Activated naive CD4-positive, alpha-beta T cell treated with Interleukin-2 at 50 U/mL for 16 hours (primary cell): ENCODE measurements around the gene PROSER2.
"Not testable (repeated sequence)": the region's sequence is repeated elsewhere in the genome, so short reads cannot be mapped to it uniquely, and the experiment has no call there.

Source experiments
- DNase-seq: peaks from one replicate; pipeline ENCODE4 v3.0.0-alpha.2; 2020

The PROSER2 gene

DNA sequence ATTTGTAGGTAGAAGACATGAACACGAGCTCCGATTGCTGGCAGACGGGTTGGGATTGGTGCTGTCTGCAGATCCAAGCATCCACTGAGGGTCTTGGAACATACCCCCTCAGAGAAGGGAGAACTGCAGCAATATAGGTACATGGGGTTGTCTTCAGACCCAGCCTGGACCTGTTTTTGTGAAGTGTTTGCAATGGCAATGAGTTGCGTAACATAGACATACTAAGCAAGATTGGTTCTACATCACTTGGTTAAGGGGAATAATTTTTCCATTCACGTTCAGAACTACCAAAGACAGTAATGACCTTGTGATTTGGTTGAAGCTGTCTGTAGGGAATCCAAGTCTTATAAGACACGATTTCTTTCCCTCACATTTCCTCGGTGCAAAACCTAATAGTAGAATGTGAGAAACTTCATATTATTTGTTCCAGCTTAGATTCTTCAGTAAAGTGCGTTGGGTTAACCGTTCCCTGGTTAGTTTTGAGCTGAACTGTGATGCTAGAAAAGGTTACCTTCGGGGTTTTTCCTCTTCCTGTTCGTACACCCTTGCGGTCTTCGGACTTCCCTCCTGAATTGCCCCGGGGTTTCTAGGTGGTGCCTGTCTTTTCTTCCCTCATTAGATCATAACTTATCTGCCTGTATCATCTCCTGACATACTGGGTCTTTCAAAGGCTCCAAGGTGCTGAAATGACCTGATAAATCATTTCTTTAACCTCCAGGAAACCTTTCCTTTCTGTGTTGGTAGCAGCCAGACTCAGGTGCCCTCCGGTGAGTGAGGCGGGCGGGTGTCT, 14.4 kb downstream of the PROSER2 start:
- no peak for DNase-seq

- DNase-seq, result no peak
Measured at GRCh38 chr10:11838298-11838852, 15.2 kb downstream of the PROSER2 start.

DNA sequence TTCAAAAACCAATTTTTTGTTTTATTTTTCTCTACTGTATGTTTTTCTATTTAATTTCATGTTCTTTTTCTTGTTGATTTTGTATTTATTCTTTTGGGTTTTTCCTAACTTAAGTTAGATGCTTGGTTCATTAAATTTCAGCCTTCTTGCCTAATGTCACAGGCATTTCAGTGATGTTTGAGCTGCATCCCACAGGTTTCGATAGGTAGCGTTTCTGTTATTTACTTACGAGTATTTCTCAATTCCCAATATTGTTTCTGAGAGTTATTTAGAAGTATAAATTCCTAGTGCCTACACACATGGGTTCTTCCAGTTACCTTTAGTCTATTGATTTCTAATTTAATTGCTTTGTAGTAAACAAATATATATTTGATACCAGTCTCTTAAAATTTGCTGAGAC, 18.2 kb downstream of the PROSER2 start:
- no peak for DNase-seq

DNA sequence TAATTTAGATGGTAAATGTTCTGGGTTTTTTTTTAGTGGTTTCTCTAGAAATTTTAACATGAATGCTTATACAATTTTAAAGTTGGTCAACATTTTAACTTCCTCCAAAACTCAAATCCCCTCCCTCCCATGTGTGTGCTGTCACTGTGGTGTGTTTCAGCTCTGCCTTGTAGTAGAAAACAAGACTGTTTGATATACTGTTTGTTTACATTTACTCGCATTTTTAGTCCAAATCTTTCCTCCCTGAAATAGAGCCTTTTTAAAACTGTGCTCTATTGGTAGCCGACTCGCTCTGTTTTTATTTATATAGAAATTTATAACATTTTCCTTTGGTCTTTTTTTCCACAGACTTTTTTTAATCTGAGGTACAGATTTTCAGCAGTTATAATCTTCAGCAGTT, 19.3 kb downstream of the PROSER2 start:
- no peak for DNase-seq

- no peak for DNase-seq
Measured at GRCh38 chr10:11845113-11845512, 22.0 kb downstream of the PROSER2 start.

DNA sequence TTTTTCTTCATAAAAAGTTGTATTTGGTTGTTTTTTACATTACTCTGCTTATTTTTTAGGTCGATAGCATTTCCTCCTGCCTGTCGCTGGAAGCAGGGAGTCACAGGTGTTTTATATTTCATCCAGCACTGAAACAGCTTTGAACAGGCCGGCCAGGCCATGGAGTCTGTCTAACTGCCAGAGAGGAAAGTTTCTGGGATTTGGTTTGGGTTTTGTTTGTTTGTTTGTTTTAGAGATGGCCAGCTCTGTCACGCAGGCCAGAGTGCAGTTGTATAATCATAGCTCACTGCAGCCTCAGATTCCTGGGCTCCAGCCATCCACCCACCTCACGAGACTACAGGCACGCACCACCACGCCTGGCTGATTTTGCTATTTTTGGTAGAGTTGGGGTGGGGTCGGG, 23.4 kb downstream of the PROSER2 start:
- DNase-seq, result no peak

- no peak for DNase-seq
Measured at GRCh38 chr10:11849277-11849676, 26.1 kb downstream of the PROSER2 start.

GRCh38 chr10:11849911-11850310, 26.8 kb downstream of the PROSER2 start:
- DNase-seq, result no peak

- no peak for DNase-seq
Measured at GRCh38 chr10:11851910-11852309, 28.8 kb downstream of the PROSER2 start.

DNA sequence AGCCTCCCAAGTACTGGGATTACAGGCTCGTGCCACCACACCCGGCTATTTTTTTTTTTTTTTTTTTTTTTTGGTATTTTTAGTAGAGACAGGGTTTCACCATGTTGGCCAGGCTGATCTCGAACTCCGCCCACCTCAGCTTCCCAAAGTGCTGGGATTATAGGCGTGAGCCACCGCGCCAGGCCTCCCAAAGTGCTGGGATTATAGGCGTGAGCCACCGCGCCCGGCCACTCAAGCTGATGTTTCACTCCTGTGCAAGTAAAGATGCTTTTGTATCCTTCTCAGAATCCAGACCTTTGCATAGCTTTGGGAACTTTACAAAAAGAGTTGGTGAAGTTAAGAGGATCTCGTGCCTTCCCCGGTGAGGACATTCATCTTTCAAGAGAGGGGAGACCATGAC, 29.5 kb downstream of the PROSER2 start:
- DNase-seq, result not testable (repeated sequence)

DNA sequence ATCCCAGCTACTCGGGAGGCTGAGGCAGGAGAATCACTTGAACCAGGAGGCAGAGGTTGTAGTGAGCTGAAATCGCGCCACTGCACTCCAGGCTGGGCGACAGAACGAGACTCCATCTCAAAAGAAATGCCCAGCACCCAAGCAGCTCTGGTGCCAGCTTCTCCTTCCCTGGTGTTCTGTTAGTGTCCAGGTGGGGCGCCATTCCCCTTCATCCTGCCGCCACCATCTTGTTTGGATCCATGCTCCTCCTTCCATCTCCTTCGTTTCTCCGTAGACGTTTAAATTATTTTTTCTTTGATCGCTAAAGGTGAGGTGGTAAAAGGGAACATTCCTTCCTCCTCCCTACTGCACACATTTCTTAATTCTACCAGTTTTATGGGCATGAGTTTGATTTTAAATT, 30.3 kb downstream of the PROSER2 start:
- no peak for DNase-seq

GRCh38 chr10:11854301-11854700, 31.1 kb downstream of the PROSER2 start:
- no peak for DNase-seq

GRCh38 chr10:11856089-11856488, 32.9 kb downstream of the PROSER2 start:
- DNase-seq, result no peak

- DNase-seq, result no peak
Measured at GRCh38 chr10:11856678-11857077, 33.5 kb downstream of the PROSER2 start.

DNA sequence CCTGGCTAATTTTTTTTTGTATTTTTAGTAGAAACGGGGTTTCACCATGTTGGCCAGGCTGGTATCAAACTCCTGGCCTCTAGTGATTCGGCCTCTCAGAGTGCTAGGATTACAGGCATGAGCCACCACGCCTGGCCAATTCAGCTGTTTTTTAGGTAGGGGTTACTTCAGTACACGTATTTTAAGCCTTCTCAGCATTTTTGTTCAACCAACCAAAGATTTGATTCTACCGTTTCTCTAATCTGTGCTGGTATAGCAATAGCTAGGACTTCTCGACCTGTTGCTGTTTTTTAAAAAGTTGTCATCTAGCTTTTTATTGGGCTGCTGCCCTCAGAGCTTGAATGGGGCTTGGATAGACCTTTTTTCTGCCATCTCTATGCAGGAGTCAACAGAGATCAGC, 34.9 kb downstream of the PROSER2 start:
- DNase-seq, result no peak

DNA sequence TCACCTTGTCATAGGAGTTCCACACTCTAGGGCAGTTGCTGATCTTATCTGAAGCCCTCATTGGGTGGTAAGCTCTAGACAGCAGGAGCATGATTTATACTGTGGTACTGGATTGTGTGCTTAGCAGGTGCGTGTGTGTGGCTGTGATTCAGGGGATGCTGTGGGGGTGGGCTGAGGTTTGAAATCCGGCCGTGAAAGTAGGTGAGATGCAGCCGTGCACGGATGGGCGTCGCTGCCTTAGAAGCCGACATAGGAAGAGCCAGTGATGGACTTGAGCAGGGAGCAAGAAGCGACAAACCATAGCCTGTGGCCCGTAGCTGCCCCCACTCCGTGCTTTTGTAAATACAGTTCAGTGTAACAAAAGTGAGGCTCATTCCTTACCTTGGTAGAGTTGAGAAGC, 38.2 kb downstream of the PROSER2 start:
- DNase-seq, result no peak

DNA sequence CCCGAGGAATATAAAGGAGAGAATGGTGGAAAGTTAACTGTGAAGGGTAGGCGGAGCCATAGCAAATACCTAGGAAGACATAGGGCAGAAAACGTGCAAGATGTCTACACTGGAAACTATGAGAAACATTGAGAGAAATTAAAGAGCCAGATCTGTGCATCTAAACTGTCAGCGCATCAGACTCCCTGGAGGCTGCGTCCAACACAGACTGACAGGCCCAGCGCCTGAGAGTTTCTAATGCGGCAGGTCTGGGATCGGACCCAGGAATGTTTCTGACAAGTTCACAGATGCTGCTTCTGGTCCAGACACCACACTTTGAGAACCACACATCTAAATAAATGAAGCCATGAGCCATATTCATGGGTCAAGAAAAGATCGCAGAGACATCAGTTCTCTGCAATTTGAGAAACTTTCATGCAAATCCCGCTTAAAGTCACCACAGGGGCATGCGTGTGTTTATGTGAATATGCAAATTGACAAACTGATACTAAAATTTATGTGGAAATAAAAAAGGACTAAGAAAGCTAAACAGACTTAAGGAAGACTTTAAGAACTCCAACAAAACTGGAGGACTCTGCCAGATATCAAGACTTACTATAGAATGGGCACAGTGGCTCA, 38.8 kb downstream of the PROSER2 start:
- DNase-seq, result no peak

DNA sequence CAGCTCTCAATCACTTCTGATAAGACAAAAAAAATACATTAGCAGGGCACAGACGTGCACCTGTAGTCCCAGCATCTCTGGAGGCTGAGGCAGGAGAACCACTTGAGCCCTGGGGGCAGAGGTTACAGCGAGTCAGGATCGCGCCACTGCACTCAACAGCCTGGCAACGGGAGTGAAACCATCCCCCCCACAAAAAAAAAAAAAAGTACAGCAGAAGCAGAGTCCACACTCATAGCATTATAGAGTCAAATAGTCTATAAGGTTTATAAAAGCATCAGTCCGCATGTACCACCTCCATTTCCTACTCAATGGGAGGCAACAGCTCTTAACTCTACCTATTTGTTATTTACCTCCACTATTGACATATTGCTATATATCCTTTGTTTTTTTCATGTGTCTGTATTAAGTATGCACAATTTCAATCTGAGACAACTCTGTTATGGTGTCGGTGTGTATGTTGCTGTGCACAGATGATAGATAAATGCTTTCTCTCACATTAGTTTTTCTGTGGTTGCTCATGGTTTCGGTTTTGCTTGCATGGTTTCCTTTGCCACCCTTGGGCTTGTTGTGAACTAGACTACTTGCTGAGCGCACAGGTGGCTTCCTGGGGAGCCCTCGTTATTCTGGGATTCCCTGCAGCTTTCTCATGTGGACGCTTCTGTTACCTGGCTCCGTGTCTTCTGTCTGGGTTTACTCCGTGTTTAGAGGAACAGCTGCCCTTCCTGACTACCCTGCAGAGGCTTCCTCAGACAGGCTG, 40.4 kb downstream of the PROSER2 start:
- DNase-seq, result peak; percentile 53

GRCh38 chr10:11864727-11865126, 41.6 kb downstream of the PROSER2 start:
- DNase-seq, result no peak

- DNase-seq, result no peak
Measured at GRCh38 chr10:11865561-11865960, 42.4 kb downstream of the PROSER2 start.

- no peak for DNase-seq
Measured at GRCh38 chr10:11866199-11866925, 43.2 kb downstream of the PROSER2 start.

GRCh38 chr10:11869219-11869618, 46.1 kb downstream of the PROSER2 start:
- DNase-seq, result no peak
